ENCODE results near the gene ARNT2.

ARNT2 gene

GRCh38 chr15:80595396-80595795 lies 191.2 kb downstream of the ARNT2 start:
- no peak for DNase-seq (ENCODE audit: low read depth)

GRCh38 chr15:80596521-80596976 lies 192.4 kb downstream of the ARNT2 start:
- no peak for DNase-seq (ENCODE audit: low read depth)

- no peak for DNase-seq (ENCODE audit: low read depth)
These were observed 192.9 kb downstream of the ARNT2 start for GRCh38 chr15:80597076-80597475.

GRCh38 chr15:80599359-80599758 lies 195.2 kb downstream of the ARNT2 start:
- no peak for DNase-seq (ENCODE audit: low read depth)

GRCh38 chr15:80600626-80601025 lies 196.4 kb downstream of the ARNT2 start:
- DNase-seq (ENCODE audit: low read depth) = no peak

GRCh38 chr15:80601256-80601655 lies 197.1 kb downstream of the ARNT2 start:
- DNase-seq (ENCODE audit: low read depth) = no peak

GRCh38 chr15:80604583-80605575 lies 200.7 kb downstream of the ARNT2 start:
- no peak for DNase-seq (ENCODE audit: low read depth)

GRCh38 chr15:80605591-80606150 lies 201.5 kb downstream of the ARNT2 start:
- no peak for DNase-seq (ENCODE audit: low read depth)

GRCh38 chr15:80606511-80607071 lies 202.4 kb downstream of the ARNT2 start:
- DNase-seq (ENCODE audit: low read depth) = no peak

GRCh38 chr15:80607287-80607980 lies 203.3 kb downstream of the ARNT2 start:
- DNase-seq (ENCODE audit: low read depth) = no peak

GRCh38 chr15:80608688-80609087 lies 204.5 kb downstream of the ARNT2 start:
- no peak for DNase-seq (ENCODE audit: low read depth)

GRCh38 chr15:80609091-80609490 lies 204.9 kb downstream of the ARNT2 start:
- DNase-seq (ENCODE audit: low read depth) = no peak

- DNase-seq (ENCODE audit: low read depth) = no peak
These were observed 205.3 kb downstream of the ARNT2 start for GRCh38 chr15:80609512-80609946.

- DNase-seq (ENCODE audit: low read depth) = no peak
These were observed 207.4 kb downstream of the ARNT2 start for GRCh38 chr15:80611543-80612080.

GRCh38 chr15:80612118-80612823 lies 208.1 kb downstream of the ARNT2 start:
- no peak for DNase-seq (ENCODE audit: low read depth)

GRCh38 chr15:80613762-80614365 lies 209.7 kb downstream of the ARNT2 start:
- DNase-seq (ENCODE audit: low read depth) = no peak

GRCh38 chr15:80614711-80615360 lies 210.7 kb downstream of the ARNT2 start:
- DNase-seq (ENCODE audit: low read depth) = no peak

- DNase-seq (ENCODE audit: low read depth) = no peak
These were observed 211.2 kb downstream of the ARNT2 start for GRCh38 chr15:80615361-80615736.

- no peak for DNase-seq (ENCODE audit: low read depth)
These were observed 211.7 kb downstream of the ARNT2 start for GRCh38 chr15:80615783-80616391.
